Stimulated activated CD4-positive, alpha-beta T cell treated with anti-CD3 and anti-CD28 coated beads, Interleukin-12 subunit alpha, Interleukin-12 subunit beta, amount 100 ng/mL, for 4 hours (primary cell): ENCODE measurements around the gene FARS2.
"Not testable (repeated sequence)": the region's sequence is repeated elsewhere in the genome, so short reads cannot be mapped to it uniquely, and the experiment has no call there.

Experiments
- DNase-seq: peaks from one replicate; pipeline ENCODE4 v3.0.0-alpha.2; 2020

FARS2 gene

GRCh38 chr6:5645328-5646290 lies 384.3 kb downstream of the FARS2 start:
- no peak for DNase-seq

DNA sequence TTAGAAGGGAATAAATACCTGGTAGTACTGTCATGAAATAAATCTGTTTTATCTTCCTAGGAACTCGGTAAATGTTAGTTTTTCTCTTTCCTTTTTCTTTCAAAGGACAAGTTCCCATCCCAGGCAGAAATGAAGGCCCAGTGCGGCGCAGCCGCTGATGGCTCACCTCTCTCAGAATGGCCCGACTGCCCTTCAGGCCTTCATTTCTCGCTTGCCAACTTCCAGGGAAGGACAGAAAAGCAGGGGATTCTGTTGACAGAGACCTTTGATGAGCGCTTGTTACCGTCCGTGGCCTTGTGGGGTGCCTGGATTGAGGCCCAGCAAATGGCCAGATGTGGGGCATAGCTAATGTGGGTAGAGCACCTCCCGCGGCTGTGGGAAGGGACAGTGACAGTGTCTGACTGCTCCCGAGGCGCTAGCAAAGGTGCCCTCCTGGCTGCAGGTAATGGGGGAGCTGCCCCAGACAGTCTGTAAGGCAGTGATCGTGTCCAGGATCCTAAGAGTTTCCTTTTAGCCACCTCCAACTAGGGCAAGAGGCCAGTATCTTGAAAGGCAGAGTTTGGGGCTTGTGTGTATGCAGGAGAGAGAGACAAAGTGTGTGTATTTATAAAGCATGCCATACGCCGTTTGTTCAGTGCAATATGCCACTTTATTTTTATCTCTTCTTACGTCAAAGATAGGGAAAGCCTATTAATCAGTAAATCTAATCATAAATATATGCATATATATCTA lies 391.3 kb downstream of the FARS2 start:
- no peak for DNase-seq

GRCh38 chr6:5653801-5654200 lies 392.5 kb downstream of the FARS2 start:
- DNase-seq, result no peak

DNA sequence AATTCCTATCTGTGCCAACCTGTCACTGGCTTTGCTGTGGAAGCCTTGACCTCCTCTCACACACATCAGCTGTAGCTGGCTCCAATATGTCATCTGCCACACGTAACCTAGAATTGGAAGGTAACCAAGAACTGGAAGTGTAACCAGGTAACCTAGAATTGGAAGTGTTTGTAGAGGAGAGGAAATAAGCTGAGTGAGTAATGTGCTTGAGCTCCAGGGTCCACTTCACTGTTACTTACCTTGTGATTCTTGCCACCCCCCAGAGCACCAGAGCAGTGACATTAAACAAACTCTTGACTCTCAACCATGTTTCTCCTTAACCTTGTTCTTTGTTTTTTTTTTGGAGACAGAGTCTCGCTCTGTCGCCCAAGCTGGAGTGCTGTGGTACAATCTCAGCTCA lies 394.9 kb downstream of the FARS2 start:
- no peak for DNase-seq

GRCh38 chr6:5656695-5657094 lies 395.4 kb downstream of the FARS2 start:
- DNase-seq, result not testable (repeated sequence)

GRCh38 chr6:5657684-5658430 lies 396.5 kb downstream of the FARS2 start:
- no peak for DNase-seq

DNA sequence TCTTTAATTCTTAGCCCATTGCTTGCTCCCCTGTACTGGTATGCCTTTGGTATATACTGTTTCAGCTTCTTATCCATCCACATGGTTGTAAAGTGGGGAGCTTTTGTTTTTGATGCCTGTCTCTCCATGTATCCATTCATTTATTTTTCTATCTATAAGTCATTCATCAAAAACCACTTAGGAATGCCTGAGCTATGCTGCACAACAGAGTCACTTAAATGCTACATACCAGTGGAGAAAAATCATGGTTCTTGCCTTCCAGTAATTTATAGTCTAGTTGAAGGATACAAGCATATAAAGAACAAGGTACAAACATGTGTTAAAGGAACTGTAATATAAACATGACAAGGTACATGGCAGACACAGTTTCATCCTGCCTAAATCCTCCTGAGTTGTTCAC lies 398.2 kb downstream of the FARS2 start:
- no peak for DNase-seq

- no peak for DNase-seq
These were observed 399.5 kb downstream of the FARS2 start for GRCh38 chr6:5660772-5661171.

DNA sequence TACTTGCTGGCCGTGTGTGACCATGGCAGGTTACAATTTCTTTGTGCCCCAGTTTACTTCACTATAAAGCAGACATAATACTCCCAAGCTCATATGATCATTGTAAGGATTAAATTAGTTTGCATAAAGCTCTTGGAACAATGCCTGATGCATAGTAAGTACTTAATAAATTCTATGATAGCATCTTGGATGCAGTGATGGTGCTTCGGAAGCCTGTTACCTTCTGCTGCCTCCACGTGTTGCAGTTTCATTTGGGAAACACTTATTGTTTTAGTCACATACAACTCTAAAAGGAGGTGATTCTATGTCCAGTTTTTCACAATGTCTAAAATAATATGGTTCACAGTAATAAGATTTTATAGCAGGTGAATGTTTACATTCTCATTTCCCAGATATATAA lies 401.5 kb downstream of the FARS2 start:
- no peak for DNase-seq

GRCh38 chr6:5663259-5663658 lies 401.9 kb downstream of the FARS2 start:
- no peak for DNase-seq

- no peak for DNase-seq
These were observed 402.4 kb downstream of the FARS2 start for GRCh38 chr6:5663739-5664138.

GRCh38 chr6:5664149-5664548 lies 402.8 kb downstream of the FARS2 start:
- DNase-seq, result no peak

DNA sequence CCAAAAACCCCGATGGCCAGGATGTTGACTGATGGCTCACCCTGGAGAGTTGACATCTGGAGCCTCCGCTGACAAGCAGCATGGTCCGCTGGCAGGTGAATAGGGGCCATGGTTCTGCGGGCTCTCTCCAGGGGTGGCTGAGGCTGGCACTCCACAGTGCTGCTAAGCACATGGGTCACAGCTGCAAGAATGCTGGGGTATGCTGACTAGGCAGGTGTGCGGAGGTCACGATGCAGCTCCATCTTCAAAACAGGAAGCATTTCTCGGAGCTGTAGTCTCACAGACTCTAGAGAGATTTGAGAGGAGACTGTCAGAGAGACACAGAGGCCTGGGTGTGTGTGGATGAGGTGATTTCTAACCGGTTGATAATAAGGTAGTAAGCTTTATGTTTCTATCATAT lies 403.9 kb downstream of the FARS2 start:
- no peak for DNase-seq

DNA sequence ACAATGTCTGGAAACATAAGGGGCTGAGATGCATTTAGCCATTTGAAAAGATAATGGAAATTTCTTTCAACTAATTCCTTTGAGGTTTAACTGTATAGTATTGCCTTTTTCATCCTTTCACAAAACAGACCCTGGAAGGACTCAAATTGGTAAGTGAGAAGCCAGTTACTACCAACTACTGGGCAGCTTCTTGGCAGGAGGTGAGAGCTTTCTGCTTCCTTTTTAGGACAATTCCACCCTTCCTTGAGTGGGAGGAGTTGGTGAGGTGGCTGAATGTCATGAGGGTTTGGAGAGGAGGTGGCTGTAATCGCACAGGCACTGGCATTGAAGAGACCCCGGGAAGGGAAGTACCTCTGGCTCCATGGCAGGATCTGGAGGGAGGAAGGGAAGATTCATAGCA lies 404.4 kb downstream of the FARS2 start:
- no peak for DNase-seq

- no peak for DNase-seq
These were observed 405.4 kb downstream of the FARS2 start for GRCh38 chr6:5666695-5667094.

DNA sequence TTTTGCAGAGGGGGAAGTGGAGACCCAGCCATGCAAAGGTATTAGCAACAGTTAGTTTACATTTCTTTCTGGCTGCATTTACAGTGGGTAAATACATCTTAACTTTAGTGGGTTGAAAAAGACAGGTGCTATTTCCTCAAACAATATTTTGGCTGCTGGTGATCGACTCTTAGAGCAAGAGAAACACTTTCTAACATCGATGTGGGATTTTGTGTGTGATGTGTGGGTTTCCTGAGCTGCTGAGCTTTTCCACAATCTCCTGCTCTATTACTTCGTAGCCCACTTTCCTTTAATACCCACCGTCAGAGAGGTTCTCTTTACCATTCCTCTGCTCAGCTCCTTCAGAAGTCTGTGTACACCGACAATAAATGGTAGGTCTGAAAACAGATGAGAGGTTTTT lies 406.4 kb downstream of the FARS2 start:
- DNase-seq, result no peak

- no peak for DNase-seq
These were observed 409.1 kb downstream of the FARS2 start for GRCh38 chr6:5670381-5670780.

GRCh38 chr6:5670811-5671561 lies 409.7 kb downstream of the FARS2 start:
- DNase-seq, result no peak

DNA sequence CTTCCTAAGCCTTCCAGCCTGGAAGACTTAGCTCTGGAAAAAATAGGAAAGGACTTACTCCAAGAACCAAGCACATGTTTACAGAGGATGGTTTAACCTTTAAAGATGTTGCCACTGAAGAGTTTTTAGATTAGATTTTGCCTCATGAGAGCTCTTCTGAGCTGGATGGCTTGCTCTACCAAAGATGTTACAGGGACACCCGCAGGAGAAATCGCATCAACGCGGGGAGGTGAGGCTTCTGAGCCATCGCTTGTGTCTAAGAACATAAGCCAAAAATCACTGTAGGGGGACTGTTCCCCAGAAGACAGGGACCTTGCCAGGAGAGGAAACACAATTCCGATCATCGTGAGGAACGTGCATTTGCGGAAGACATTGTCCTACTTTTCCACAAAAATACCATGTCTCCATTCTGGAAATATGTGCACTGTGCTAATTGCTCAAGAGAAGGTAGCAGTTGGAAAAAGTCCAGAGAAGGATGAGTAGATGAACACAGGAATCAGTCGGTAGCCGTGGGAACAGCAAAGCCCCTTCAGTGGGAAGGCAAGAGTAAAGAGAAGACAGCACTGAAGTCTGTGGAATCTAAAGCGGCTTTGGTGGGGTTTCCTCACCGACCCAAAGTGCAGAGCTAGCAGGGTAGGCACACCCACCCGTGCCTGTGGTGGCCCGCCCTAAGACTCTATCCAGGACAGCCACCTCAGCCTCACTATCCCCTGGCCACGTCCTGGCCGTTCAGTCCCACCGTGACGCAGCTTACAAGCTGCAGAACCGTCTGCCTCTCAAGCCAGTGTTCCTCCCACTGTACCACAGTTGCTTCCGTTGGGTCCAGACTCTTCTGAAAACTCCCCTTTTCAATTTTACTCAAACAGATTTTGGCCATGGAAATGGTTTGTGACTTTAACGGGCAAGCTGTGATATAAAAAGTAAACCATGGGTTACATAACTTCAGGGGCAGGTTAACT lies 410.6 kb downstream of the FARS2 start:
- DNase-seq, result no peak

DNA sequence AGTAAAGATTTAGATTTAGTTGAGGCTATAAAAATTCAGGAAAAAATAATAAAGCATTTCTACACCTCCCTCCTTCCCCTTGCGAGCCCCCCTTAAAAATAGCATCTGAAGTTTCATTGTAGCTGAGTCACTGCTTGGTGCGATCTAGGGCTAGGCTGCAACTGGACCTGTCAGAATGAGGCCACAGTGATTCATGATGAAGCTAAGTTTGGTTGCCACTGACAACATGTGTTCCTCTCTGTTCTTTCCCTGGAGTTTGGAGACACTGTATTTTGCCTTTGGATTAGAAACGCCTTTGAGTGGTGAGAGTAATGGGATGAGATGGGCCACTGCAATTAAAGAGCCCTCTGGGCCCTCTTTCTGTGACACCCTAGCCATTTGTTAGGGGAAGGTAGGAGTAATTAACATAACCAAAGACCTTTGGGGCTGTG lies 411.3 kb downstream of the FARS2 start:
- no peak for DNase-seq

DNA sequence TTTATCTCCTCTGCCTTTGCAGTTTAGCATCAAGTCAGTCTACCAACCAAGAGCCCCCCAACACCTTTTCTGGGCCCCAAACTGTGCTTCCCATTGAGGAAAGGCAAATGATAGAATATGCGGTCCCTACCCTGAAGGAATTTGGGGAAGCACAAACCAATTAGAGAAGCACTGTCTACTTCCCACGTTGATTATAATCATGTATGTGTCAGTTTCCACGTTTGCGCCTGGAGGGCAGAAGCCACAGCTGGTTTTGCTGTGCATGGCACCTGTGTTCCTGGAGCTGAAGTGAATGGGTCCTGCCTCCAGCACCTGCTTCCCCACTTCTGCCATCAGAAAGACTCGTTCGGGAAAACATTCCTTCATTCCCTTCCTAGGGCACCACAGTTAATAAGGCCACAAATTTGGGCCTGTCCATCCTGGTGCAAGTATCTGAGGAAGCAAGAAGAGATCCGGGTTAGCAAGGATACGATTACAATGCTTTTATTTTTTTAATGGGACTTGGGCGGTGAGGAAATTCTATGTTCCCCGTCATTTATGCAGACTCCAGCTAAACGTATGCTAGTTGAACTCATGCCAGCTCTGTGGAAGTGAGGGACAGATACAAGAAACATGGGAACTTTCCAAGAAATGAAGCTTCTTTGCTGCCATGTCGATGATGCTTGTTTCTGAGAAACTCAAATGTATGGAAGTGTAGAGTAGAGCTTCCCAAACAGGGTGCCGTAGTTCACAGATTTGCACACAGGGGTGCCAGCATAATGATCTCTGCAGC lies 411.9 kb downstream of the FARS2 start:
- no peak for DNase-seq
